ENCODE results near the gene SCO2.

The SCO2 gene

GRCh38 chr22:50563413-50564160, 38.2 kb upstream of the SCO2 start:
- DNase-seq = no peak
- ChIA-PET CTCF (interaction anchor here (0.7 to 4.9 kb wide), 18 partner anchors 9 to 93 kb away, joined by 3 to 42 read pairs (median 4); partner anchors contain the start of genes CPT1B, KLHDC7B and SCO2), POLR2A (interaction anchor here (0.7 to 1.3 kb wide), 3 partner anchors 15 to 23 kb away, joined by 3 to 8 read pairs (median 6); partner anchors contain the start of genes CHKB and CPT1B)
- Histone ChIP-seq H3K4me1 (ENCODE audit: control extremely low read depth in 1 of 4, control insufficient read depth in 4 of 4, insufficient read depth in 4 of 4, low read length in 3 of 4) (peaks cover 0 to 12% (median 9%) of the 10 kb centered on the region in 4 experiments), H3K36me3 (ENCODE audit: control insufficient read depth in 4 of 4, insufficient read depth in 4 of 4, low read length in 3 of 4) (peaks cover 0 to 7% (median 3%) of the 10 kb centered on the region in 4 experiments), H3K4me3 (ENCODE audit: control insufficient read depth in 1 of 7, extremely low read depth in 1 of 7, insufficient read depth in 4 of 7, low read depth in 2 of 7, low read length in 6 of 7) (peak overlapping the region; percentile 52 to 91 (median 81)), H3K9me3 (ENCODE audit: control extremely low read depth in 1 of 5, control insufficient read depth in 4 of 5, insufficient read depth in 2 of 5, low read depth in 1 of 5, low read length in 4 of 5) (no peaks in the 10 kb centered on the region), H3K27ac (ENCODE audit: insufficient read depth in 1 of 2, low read depth in 1 of 2, low read length in 2 of 2, poor library complexity in 1 of 2, severe bottlenecking in 2 of 2) (peak overlapping the region in 1 of 2 experiments; percentile 34), H3K27me3 (replicated peaks in 2 of 5; ENCODE audit: control insufficient read depth in 4 of 5, insufficient read depth in 5 of 5, low read length in 4 of 5) (peaks cover 0 to 7% (median 0%) of the 10 kb centered on the region in 5 experiments)
- 20% methylated on average over 13 of the region's 17 CpGs for WGBS (ENCODE audit: insufficient coverage)

GRCh38 chr22:50562523-50563412, 37.4 kb upstream of the SCO2 start, which contains the start of gene SYCE3:
TSS of gene SYCE3 (minus strand) at chr22:50562919. CDS start at chr22:50556405, 6,514 bp downstream.
- H3K27me3 ChIP-seq (replicated peaks in 2 of 5; ENCODE audit: control insufficient read depth in 4 of 5, insufficient read depth in 5 of 5, low read length in 4 of 5) = peaks cover 0 to 7% (median 0%) of the 10 kb centered on the region in 5 experiments
- no peaks in the 10 kb centered on the region for H3K9me3 ChIP-seq (ENCODE audit: control extremely low read depth in 1 of 5, control insufficient read depth in 4 of 5, insufficient read depth in 2 of 5, low read depth in 1 of 5, low read length in 4 of 5)
- CTCF ChIA-PET = interaction anchor here (0.7 to 4.9 kb wide), 18 partner anchors 10 to 114 kb away, joined by 3 to 42 read pairs (median 4); partner anchors contain the start of genes CHKB, CPT1B, KLHDC7B and SCO2
- H3K36me3 ChIP-seq (ENCODE audit: control insufficient read depth in 4 of 4, insufficient read depth in 4 of 4, low read length in 3 of 4) = peaks cover 0 to 3% (median under 1%) of the 10 kb centered on the region in 4 experiments
- H3K4me3 ChIP-seq (ENCODE audit: control insufficient read depth in 1 of 7, extremely low read depth in 1 of 7, insufficient read depth in 4 of 7, low read depth in 2 of 7, low read length in 6 of 7) = peak within 1 kb of the TSS; percentile 52 to 91 (median 81)
- WGBS (ENCODE audit: insufficient coverage) = 0% methylated on average over 40 of the region's 61 CpGs
- POLR2A ChIA-PET = interaction anchor here (0.7 to 1.3 kb wide), 4 partner anchors 12 to 37 kb away, joined by 3 to 8 read pairs (median 5); partner anchors contain the start of genes CHKB and SCO2
- peak within 1 kb of the TSS in 1 of 2 experiments; percentile 34 for H3K27ac ChIP-seq (ENCODE audit: insufficient read depth in 1 of 2, low read depth in 1 of 2, low read length in 2 of 2, poor library complexity in 1 of 2, severe bottlenecking in 2 of 2)
- peak; percentile 93 to 94 (median 93) for DNase-seq
- peaks cover 0 to 12% (median 9%) of the 10 kb centered on the region in 4 experiments for H3K4me1 ChIP-seq (ENCODE audit: control extremely low read depth in 1 of 4, control insufficient read depth in 4 of 4, insufficient read depth in 4 of 4, low read length in 3 of 4)

- POLR2A ChIA-PET = no interaction called here
- CTCF ChIA-PET = interaction anchor here (1.6 kb wide), 2 partner anchors 10 to 36 kb away, joined by 3 to 4 read pairs; partner anchors contain the start of gene SCO2
- H3K4me1 ChIP-seq (ENCODE audit: control extremely low read depth in 1 of 4, control insufficient read depth in 4 of 4, insufficient read depth in 4 of 4, low read length in 3 of 4) = peaks cover 0 to 12% (median 9%) of the 10 kb centered on the region in 4 experiments
- peaks cover 0 to 7% (median 0%) of the 10 kb centered on the region in 5 experiments for H3K27me3 ChIP-seq (replicated peaks in 2 of 5; ENCODE audit: control insufficient read depth in 4 of 5, insufficient read depth in 5 of 5, low read length in 4 of 5)
- H3K4me3 ChIP-seq (ENCODE audit: control insufficient read depth in 1 of 7, extremely low read depth in 1 of 7, insufficient read depth in 4 of 7, low read depth in 2 of 7, low read length in 6 of 7) = no peak overlapping the region
- DNase-seq = peak in 1 of 3 donors; percentile 32
- H3K27ac ChIP-seq (ENCODE audit: insufficient read depth in 1 of 2, low read depth in 1 of 2, low read length in 2 of 2, poor library complexity in 1 of 2, severe bottlenecking in 2 of 2) = no peak overlapping the region
- no peaks in the 10 kb centered on the region for H3K9me3 ChIP-seq (ENCODE audit: control extremely low read depth in 1 of 5, control insufficient read depth in 4 of 5, insufficient read depth in 2 of 5, low read depth in 1 of 5, low read length in 4 of 5)
- WGBS (ENCODE audit: insufficient coverage) = 91% methylated on average over 13 of the region's 34 CpGs
- no peaks in the 10 kb centered on the region for H3K36me3 ChIP-seq (ENCODE audit: control insufficient read depth in 4 of 4, insufficient read depth in 4 of 4, low read length in 3 of 4)
These were observed 36.3 kb upstream of the SCO2 start for GRCh38 chr22:50561401-50562358.

GRCh38 chr22:50560034-50560433, 34.6 kb upstream of the SCO2 start:
- Histone ChIP-seq H3K36me3 (ENCODE audit: control insufficient read depth in 4 of 4, insufficient read depth in 4 of 4, low read length in 3 of 4) (no peaks in the 10 kb centered on the region), H3K4me3 (ENCODE audit: control insufficient read depth in 1 of 7, extremely low read depth in 1 of 7, insufficient read depth in 4 of 7, low read depth in 2 of 7, low read length in 6 of 7) (no peak overlapping the region), H3K27me3 (replicated peaks in 2 of 5; ENCODE audit: control insufficient read depth in 4 of 5, insufficient read depth in 5 of 5, low read length in 4 of 5) (peaks cover 0 to 9% (median 0%) of the 10 kb centered on the region in 5 experiments), H3K4me1 (ENCODE audit: control extremely low read depth in 1 of 4, control insufficient read depth in 4 of 4, insufficient read depth in 4 of 4, low read length in 3 of 4) (peaks cover 0 to 12% (median 9%) of the 10 kb centered on the region in 4 experiments), H3K9me3 (ENCODE audit: control extremely low read depth in 1 of 5, control insufficient read depth in 4 of 5, insufficient read depth in 2 of 5, low read depth in 1 of 5, low read length in 4 of 5) (no peaks in the 10 kb centered on the region), H3K27ac (ENCODE audit: insufficient read depth in 1 of 2, low read depth in 1 of 2, low read length in 2 of 2, poor library complexity in 1 of 2, severe bottlenecking in 2 of 2) (no peak overlapping the region)
- CTCF ChIA-PET = interaction anchor here (1.0 to 3.2 kb wide), 5 partner anchors 9 to 34 kb away, joined by 3 to 7 read pairs (median 3); partner anchors contain the start of genes SCO2 and TYMP
- DNase-seq = no peak
- 100% methylated on average over 3 of the region's 3 CpGs for WGBS (ENCODE audit: insufficient coverage)
- POLR2A ChIA-PET = no interaction called here

GRCh38 chr22:50556703-50557102, 31.3 kb upstream of the SCO2 start:
- CTCF ChIA-PET = interaction anchor here (1.0 to 3.1 kb wide), 5 partner anchors 9 to 18 kb away, joined by 3 to 13 read pairs (median 9); partner anchors contain the start of gene KLHDC7B
- Histone ChIP-seq H3K4me1 (ENCODE audit: control extremely low read depth in 1 of 4, control insufficient read depth in 4 of 4, insufficient read depth in 4 of 4, low read length in 3 of 4) (no peaks in the 10 kb centered on the region), H3K9me3 (ENCODE audit: control extremely low read depth in 1 of 5, control insufficient read depth in 4 of 5, insufficient read depth in 2 of 5, low read depth in 1 of 5, low read length in 4 of 5) (no peaks in the 10 kb centered on the region), H3K27me3 (replicated peaks in 2 of 5; ENCODE audit: control insufficient read depth in 4 of 5, insufficient read depth in 5 of 5, low read length in 4 of 5) (peaks cover 0 to 4% (median 0%) of the 10 kb centered on the region in 5 experiments), H3K4me3 (ENCODE audit: control insufficient read depth in 1 of 7, extremely low read depth in 1 of 7, insufficient read depth in 4 of 7, low read depth in 2 of 7, low read length in 6 of 7) (no peak overlapping the region), H3K27ac (ENCODE audit: insufficient read depth in 1 of 2, low read depth in 1 of 2, low read length in 2 of 2, poor library complexity in 1 of 2, severe bottlenecking in 2 of 2) (no peak overlapping the region), H3K36me3 (ENCODE audit: control insufficient read depth in 4 of 4, insufficient read depth in 4 of 4, low read length in 3 of 4) (no peaks in the 10 kb centered on the region)
- 100% methylated on average over 1 of the region's 5 CpGs for WGBS (ENCODE audit: insufficient coverage)
- POLR2A ChIA-PET = no interaction called here
- DNase-seq = no peak

- Histone ChIP-seq H3K36me3 (ENCODE audit: control insufficient read depth in 4 of 4, insufficient read depth in 4 of 4, low read length in 3 of 4) (no peaks in the 10 kb centered on the region), H3K27me3 (replicated peaks in 2 of 5; ENCODE audit: control insufficient read depth in 4 of 5, insufficient read depth in 5 of 5, low read length in 4 of 5) (peaks cover 0 to 10% (median 0%) of the 10 kb centered on the region in 5 experiments), H3K27ac (ENCODE audit: insufficient read depth in 1 of 2, low read depth in 1 of 2, low read length in 2 of 2, poor library complexity in 1 of 2, severe bottlenecking in 2 of 2) (no peak overlapping the region), H3K4me3 (ENCODE audit: control insufficient read depth in 1 of 7, extremely low read depth in 1 of 7, insufficient read depth in 4 of 7, low read depth in 2 of 7, low read length in 6 of 7) (no peak overlapping the region), H3K9me3 (ENCODE audit: control extremely low read depth in 1 of 5, control insufficient read depth in 4 of 5, insufficient read depth in 2 of 5, low read depth in 1 of 5, low read length in 4 of 5) (no peaks in the 10 kb centered on the region), H3K4me1 (ENCODE audit: control extremely low read depth in 1 of 4, control insufficient read depth in 4 of 4, insufficient read depth in 4 of 4, low read length in 3 of 4) (peaks cover 0 to 14% (median 11%) of the 10 kb centered on the region in 4 experiments)
- DNase-seq = no peak
- ChIA-PET POLR2A (no interaction called here), CTCF (interaction anchor here (1.3 kb wide), 1 partner anchor 22 kb away, joined by 4 read pairs; no protein-coding TSS in a partner anchor)
- WGBS (ENCODE audit: insufficient coverage) = 94% methylated on average over 8 of the region's 8 CpGs
These were observed 27.9 kb upstream of the SCO2 start for GRCh38 chr22:50553310-50553709.
